HG03575 (cell line): ENCODE results near the gene ONECUT3.
"Not testable (repeated sequence)": the region's sequence is repeated elsewhere in the genome, so short reads cannot be mapped to it uniquely, and the experiment has no call there.

ENCODE experiments used
- ATAC-seq: cut with Tn5 transposase; IDR thresholded peaks from one replicate; pipeline ENCODE4 v1.9.1; 2021; ENCODE audit not compliant: unreplicated experiment, insufficient number of reproducible peaks, low FRiP score; ENCODE audit errors: extremely low read depth

Gene ONECUT3

GRCh38 chr19:1754018-1754635 lies 821 bp downstream of the ONECUT3 start:
- ATAC-seq: no peak

- no peak for ATAC-seq
Measured at GRCh38 chr19:1754636-1755466, 1.5 kb downstream of the ONECUT3 start.

GRCh38 chr19:1755467-1756171 lies 2.3 kb downstream of the ONECUT3 start:
- ATAC-seq: no peak

GRCh38 chr19:1756264-1756663 lies 3.0 kb downstream of the ONECUT3 start:
- ATAC-seq: no peak

- ATAC-seq: no peak
Measured at GRCh38 chr19:1756705-1757465, 3.6 kb downstream of the ONECUT3 start.

- ATAC-seq: no peak
Measured at GRCh38 chr19:1757468-1758230, 4.3 kb downstream of the ONECUT3 start.

- ATAC-seq: no peak
Measured at GRCh38 chr19:1758231-1758577, 4.9 kb downstream of the ONECUT3 start.

GRCh38 chr19:1758959-1759903 lies 5.9 kb downstream of the ONECUT3 start:
- no peak for ATAC-seq

GRCh38 chr19:1760020-1760419 lies 6.7 kb downstream of the ONECUT3 start:
- ATAC-seq: no peak

GRCh38 chr19:1760786-1761527 lies 7.7 kb downstream of the ONECUT3 start:
- ATAC-seq: not testable (repeated sequence)

GRCh38 chr19:1761528-1762242 lies 8.4 kb downstream of the ONECUT3 start:
- no peak for ATAC-seq

GRCh38 chr19:1762243-1763117 lies 9.2 kb downstream of the ONECUT3 start:
- ATAC-seq: no peak

GRCh38 chr19:1763648-1764639 lies 10.6 kb downstream of the ONECUT3 start:
- ATAC-seq: no peak

GRCh38 chr19:1764729-1765128 lies 11.4 kb downstream of the ONECUT3 start:
- ATAC-seq: no peak
